ENCODE results near the gene PDPN.
"Not testable (repeated sequence)": the region's sequence is repeated elsewhere in the genome, so short reads cannot be mapped to it uniquely, and the experiment has no call there.

Gene PDPN

DNA sequence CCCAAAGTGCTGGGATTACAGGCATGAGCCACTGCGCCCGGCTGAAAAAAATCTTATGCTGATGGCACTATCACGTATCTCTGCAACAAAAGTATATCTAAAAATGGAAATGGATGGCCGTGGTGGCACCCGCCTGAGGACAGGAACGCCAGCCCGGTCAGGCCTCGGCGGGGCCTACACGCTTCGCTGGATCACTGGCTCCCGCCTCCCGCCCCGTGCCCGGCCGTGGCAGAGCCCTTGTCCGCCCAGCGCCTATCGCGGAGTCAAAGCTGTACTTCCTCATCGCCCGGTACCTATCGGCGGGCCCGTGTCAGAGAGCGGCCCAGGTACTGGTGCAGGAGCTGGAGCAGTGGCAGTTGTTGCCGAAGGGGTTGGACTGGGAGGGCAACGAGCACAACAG lies 28.8 kb upstream of the PDPN start:
- no peak overlapping the region for H3K4me3 ChIP-seq (ENCODE audit: low read depth, low read length)
- TF ChIP-seq, protein P1, sequence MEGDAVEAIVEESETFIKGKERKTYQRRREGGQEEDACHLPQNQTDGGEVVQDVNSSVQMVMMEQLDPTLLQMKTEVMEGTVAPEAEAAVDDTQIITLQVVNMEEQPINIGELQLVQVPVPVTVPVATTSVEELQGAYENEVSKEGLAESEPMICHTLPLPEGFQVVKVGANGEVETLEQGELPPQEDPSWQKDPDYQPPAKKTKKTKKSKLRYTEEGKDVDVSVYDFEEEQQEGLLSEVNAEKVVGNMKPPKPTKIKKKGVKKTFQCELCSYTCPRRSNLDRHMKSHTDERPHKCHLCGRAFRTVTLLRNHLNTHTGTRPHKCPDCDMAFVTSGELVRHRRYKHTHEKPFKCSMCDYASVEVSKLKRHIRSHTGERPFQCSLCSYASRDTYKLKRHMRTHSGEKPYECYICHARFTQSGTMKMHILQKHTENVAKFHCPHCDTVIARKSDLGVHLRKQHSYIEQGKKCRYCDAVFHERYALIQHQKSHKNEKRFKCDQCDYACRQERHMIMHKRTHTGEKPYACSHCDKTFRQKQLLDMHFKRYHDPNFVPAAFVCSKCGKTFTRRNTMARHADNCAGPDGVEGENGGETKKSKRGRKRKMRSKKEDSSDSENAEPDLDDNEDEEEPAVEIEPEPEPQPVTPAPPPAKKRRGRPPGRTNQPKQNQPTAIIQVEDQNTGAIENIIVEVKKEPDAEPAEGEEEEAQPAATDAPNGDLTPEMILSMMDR (IDR thresholded peaks at IDR 0.05; ENCODE audit: low read depth, low read length), result no peak

DNA sequence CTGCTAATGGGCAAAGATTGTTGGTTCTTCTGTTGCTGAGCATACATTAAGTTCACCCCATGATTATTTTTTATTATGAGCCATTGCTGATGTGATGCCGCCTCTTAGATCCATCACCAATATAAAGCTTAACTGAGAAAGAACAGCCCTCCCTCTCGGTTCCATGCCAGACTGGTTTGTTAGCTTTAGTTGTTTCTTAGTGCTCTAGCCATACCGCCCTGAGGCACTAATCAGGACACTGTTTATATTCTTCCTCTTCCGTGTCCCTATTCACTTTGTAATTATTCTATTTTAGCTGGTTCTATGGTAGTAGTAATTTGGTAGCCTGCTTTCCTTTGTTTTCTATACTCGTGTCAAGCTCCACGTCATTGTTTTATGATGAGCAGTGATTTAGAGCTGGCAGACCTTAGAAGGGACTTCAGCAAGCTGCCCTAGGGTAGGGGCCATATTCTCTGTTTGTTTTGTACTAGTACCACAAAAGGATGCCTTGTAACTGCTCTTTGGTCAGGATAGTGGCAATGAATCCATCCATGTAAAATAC lies 27.3 kb upstream of the PDPN start:
- TF ChIP-seq, protein P1 (IDR thresholded peaks at IDR 0.05; ENCODE audit: low read depth, low read length), result no peak
- no peak overlapping the region for H3K4me3 ChIP-seq (ENCODE audit: low read depth, low read length)

DNA sequence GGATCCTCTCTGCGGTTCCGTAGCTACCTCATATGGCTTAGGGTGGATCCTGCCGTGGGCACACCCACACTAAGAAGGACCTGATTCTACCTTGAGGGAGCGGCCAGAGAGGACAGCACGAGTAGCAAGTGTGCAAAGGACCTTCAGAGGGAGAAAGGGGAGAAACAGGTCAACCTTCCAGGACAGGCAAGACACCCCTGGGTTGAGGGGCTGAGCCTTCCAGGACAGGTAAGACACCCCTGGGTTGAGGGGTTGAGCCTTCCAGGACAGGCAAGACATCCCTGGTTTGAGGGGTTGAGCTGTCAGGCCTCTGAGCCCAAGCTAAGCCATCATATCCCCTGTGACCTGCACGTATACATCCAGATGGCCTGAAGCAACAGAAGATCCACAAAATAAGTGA lies 23.1 kb upstream of the PDPN start:
- TF ChIP-seq, protein P1 (IDR thresholded peaks at IDR 0.05; ENCODE audit: low read depth, low read length), result no peak

DNA sequence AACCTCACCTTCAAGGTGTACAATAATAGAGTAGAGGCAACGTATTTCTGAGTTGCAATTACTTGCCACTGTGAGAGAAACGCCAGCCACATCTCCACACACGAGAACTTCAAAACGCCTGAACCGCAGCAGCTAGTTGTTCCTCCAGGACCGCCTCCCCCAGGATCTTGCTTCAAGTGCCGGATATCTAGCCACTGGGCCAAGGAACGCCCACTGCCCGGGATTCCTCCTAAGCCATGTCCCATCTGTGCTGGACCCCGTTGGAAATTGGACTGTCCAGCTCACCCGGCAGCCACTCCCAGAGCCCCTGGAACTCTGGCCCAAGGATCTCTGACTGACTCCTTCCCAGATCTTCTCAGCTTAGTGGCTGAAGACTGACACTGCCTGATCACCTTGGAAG lies 20.7 kb upstream of the PDPN start:
- not testable (repeated sequence) for H3K4me3 ChIP-seq (ENCODE audit: low read depth, low read length)

More for the DNA sequence above, 23.1 kb upstream of the PDPN start:
- no peak overlapping the region for H3K4me3 ChIP-seq (ENCODE audit: low read depth, low read length)

DNA sequence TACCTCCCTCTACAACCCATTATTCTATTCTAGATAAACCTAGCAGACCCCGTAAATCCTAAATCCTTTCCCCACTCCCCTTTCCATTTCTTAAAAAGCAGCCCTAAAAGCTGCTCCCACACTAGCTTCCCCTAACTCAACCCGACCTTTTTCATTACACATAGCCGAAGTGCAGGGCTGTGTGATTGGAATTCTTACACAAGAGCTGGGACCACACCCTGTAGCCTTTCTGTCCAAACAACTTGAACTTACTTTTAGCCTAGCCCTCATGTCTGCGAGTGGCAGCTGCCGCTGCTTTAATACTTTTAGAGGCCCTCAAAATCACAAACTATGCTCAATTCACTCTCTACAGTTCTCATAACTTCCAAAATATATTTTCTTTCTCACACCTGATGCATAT lies 19.6 kb upstream of the PDPN start:
- TF ChIP-seq, protein P1 (IDR thresholded peaks at IDR 0.05; ENCODE audit: low read depth, low read length), result no peak
- no peak overlapping the region for H3K4me3 ChIP-seq (ENCODE audit: low read depth, low read length)

DNA sequence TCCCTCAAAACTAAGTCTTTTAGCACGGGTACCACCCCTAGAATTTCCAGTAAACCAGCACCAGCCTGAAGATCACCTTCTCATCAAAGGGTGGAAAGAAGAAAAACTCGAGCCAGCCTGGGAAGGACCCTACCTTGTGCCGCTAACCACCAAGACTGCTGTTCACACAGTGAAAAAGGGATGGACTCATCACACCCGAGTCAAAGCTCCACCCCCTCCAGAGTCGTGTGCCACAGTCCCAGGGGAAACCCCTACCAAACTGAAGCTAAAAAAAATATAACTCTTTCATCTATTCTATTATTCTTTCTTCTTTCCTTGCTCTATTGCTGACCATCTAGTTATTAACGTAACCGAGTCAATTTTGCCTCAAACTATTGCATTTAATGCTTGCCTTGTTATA lies 13.2 kb upstream of the PDPN start:
- H3K4me3 ChIP-seq (ENCODE audit: low read depth, low read length), result not testable (repeated sequence)

DNA sequence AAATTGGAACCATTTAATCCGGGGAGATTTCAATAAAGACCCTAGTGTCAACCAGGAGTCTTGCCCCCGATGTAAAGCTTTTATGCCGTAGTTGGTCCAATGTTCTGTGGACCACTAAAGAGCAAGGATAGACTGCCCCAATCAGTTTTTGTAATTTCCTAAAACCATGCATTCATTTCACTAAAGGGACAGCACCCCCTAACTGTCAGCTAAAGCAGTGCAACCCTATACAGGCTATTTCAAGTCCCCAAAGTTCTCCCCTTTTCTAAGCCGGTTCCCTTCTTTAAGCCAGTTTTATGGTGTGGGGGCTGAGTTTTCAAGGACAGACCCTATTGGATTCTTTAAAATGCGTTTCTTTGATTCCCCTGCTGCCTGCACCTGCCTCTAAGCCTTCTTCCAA lies 12.7 kb upstream of the PDPN start:
- no peak overlapping the region for H3K4me3 ChIP-seq (ENCODE audit: low read depth, low read length)

DNA sequence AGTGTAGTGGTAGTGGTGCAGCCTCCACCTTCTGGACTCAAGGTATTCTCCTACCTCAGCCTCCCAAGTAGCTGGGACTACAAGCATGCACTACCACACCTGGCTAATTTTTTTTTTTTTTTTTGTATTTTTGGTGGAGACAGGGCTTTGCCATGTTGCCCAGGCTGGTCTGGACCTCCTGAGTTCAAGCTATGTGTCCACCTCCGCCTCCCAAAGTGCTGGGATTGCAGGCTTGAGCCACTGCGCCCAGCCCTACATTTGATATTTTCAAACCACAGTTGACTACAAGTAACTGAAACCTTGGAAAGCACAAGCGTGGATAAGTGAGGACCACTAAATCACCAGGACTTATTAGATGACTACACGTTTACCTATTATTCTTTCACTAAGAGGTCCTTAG lies 10.0 kb upstream of the PDPN start:
- TF ChIP-seq, protein P1 (IDR thresholded peaks at IDR 0.05; ENCODE audit: low read depth, low read length), result no peak
- no peak overlapping the region for H3K4me3 ChIP-seq (ENCODE audit: low read depth, low read length)

More for the DNA sequence above, 12.7 kb upstream of the PDPN start:
- TF ChIP-seq, protein P1 (IDR thresholded peaks at IDR 0.05; ENCODE audit: low read depth, low read length), result no peak

Data from WI38 (cell line).